ENCODE data around the gene ZFYVE28.

Gene ZFYVE28

GRCh38 chr4:2254665-2255500 is 163.6 kb downstream of the ZFYVE28 start:
- no peaks in the 10 kb centered on the region for H4K20me1 ChIP-seq (ENCODE audit: control insufficient read depth, insufficient read depth, low read depth, low read length)
- no peak overlapping the region for H3K4me2 ChIP-seq (ENCODE audit: low read length)
- no peaks in the 10 kb centered on the region for H3K79me2 ChIP-seq (ENCODE audit: control insufficient read depth, low read length)
- H3K27ac ChIP-seq (ENCODE audit: low read depth, low read length) = no peak overlapping the region
- H3F3A ChIP-seq (ENCODE audit: control insufficient read depth, insufficient read depth) = no peaks in the 10 kb centered on the region
- TF ChIP-seq EZH2phosphoT487 (IDR thresholded peaks at IDR 0.05; ENCODE audit: borderline replicate concordance, low read length) (no peak), CTCF (IDR thresholded peaks at IDR 0.05; ENCODE audit: low read depth, low read length, poor library complexity, severe bottlenecking) (no peak)
- H3K4me1 ChIP-seq (ENCODE audit: control insufficient read depth, low read length) = no peaks in the 10 kb centered on the region
- no peaks in the 10 kb centered on the region for H3K9me3 ChIP-seq (ENCODE audit: control insufficient read depth, insufficient read depth, low read length)
- H3K27me3 ChIP-seq (ENCODE audit: control insufficient read depth, low read length) = no peaks in the 10 kb centered on the region
- H3K4me3 ChIP-seq (ENCODE audit: low read length) = no peak overlapping the region
- no peaks in the 10 kb centered on the region for H3K36me3 ChIP-seq (ENCODE audit: control insufficient read depth, low read length)
- no peaks in the 10 kb centered on the region for H3K9me2 ChIP-seq (replicated peaks; ENCODE audit: control insufficient read depth, low read length)

- Histone ChIP-seq H3F3A (ENCODE audit: control insufficient read depth, insufficient read depth) (no peaks in the 10 kb centered on the region), H3K9me3 (ENCODE audit: control insufficient read depth, insufficient read depth, low read length) (no peaks in the 10 kb centered on the region), H4K20me1 (ENCODE audit: control insufficient read depth, insufficient read depth, low read depth, low read length) (no peaks in the 10 kb centered on the region), H3K27me3 (ENCODE audit: control insufficient read depth, low read length) (no peaks in the 10 kb centered on the region), H3K9me2 (replicated peaks; ENCODE audit: control insufficient read depth, low read length) (no peaks in the 10 kb centered on the region), H3K4me1 (ENCODE audit: control insufficient read depth, low read length) (no peaks in the 10 kb centered on the region), H3K79me2 (ENCODE audit: control insufficient read depth, low read length) (no peaks in the 10 kb centered on the region), H3K27ac (ENCODE audit: low read depth, low read length) (no peak overlapping the region), H3K4me3 (ENCODE audit: low read length) (no peak overlapping the region), H3K36me3 (ENCODE audit: control insufficient read depth, low read length) (no peaks in the 10 kb centered on the region), H3K4me2 (ENCODE audit: low read length) (no peak overlapping the region)
- TF ChIP-seq CTCF (IDR thresholded peaks at IDR 0.05; ENCODE audit: low read depth, low read length, poor library complexity, severe bottlenecking) = no peak
- no peak for TF ChIP-seq EZH2phosphoT487 (IDR thresholded peaks at IDR 0.05; ENCODE audit: borderline replicate concordance, low read length)
Observed at GRCh38 chr4:2253160-2254084, 165.0 kb downstream of the ZFYVE28 start.

GRCh38 chr4:2252530-2253091 is 165.8 kb downstream of the ZFYVE28 start:
- no peaks in the 10 kb centered on the region for H3K4me1 ChIP-seq (ENCODE audit: control insufficient read depth, low read length)
- H3K9me3 ChIP-seq (ENCODE audit: control insufficient read depth, insufficient read depth, low read length) = no peaks in the 10 kb centered on the region
- no peak overlapping the region for H3K27ac ChIP-seq (ENCODE audit: low read depth, low read length)
- no peak overlapping the region for H3K4me2 ChIP-seq (ENCODE audit: low read length)
- H3F3A ChIP-seq (ENCODE audit: control insufficient read depth, insufficient read depth) = no peaks in the 10 kb centered on the region
- TF ChIP-seq EZH2phosphoT487 (IDR thresholded peaks at IDR 0.05; ENCODE audit: borderline replicate concordance, low read length) = no peak
- TF ChIP-seq CTCF (IDR thresholded peaks at IDR 0.05; ENCODE audit: low read depth, low read length, poor library complexity, severe bottlenecking) = no peak
- no peaks in the 10 kb centered on the region for H3K36me3 ChIP-seq (ENCODE audit: control insufficient read depth, low read length)
- no peaks in the 10 kb centered on the region for H3K79me2 ChIP-seq (ENCODE audit: control insufficient read depth, low read length)
- no peaks in the 10 kb centered on the region for H3K9me2 ChIP-seq (replicated peaks; ENCODE audit: control insufficient read depth, low read length)
- H4K20me1 ChIP-seq (ENCODE audit: control insufficient read depth, insufficient read depth, low read depth, low read length) = no peaks in the 10 kb centered on the region
- H3K27me3 ChIP-seq (ENCODE audit: control insufficient read depth, low read length) = no peaks in the 10 kb centered on the region
- no peak overlapping the region for H3K4me3 ChIP-seq (ENCODE audit: low read length)
